MM.1S (cell line): Measurements from ENCODE around the gene SHC1.

ENCODE experiments used
- DNase-seq: peaks from one replicate; pipeline ENCODE4 v3.0.0-alpha.2; 2015
- H2AFZ ChIP-seq: fragments of 300-600 bp; sonication (generic); 2 replicates; pipeline ENCODE4 v1.6.0; 2016; ENCODE audit warnings: antibody characterized with exemption, low read length
- H3F3A ChIP-seq: fragments of 300-600 bp; sonication (generic); 2 replicates; pipeline ENCODE4 v1.6.1; 2016; ENCODE audit warnings: mild to moderate bottlenecking, antibody characterized with exemption, low read length, moderate library complexity, mixed read lengths; ENCODE audit not compliant: insufficient read depth
- H3K27ac ChIP-seq: fragments of 300-600 bp; sonication (generic); 2 replicates; pipeline ENCODE4 v1.5.1; 2016; ENCODE audit warnings: mild to moderate bottlenecking, low read length
- H3K27me3 ChIP-seq: fragments of 300-600 bp; sonication (generic); replicated peaks from 2 replicates; pipeline ENCODE4 v1.6.0; 2016; ENCODE audit warnings: low read length; ENCODE audit not compliant: insufficient read depth
- H3K36me3 ChIP-seq: fragments of 300-600 bp; sonication (generic); replicated peaks from 2 replicates; pipeline ENCODE4 v1.6.1; 2016; ENCODE audit warnings: mild to moderate bottlenecking, low read length, mixed read lengths; ENCODE audit not compliant: insufficient read depth
- H3K4me1 ChIP-seq: fragments of 300-600 bp; sonication (generic); 2 replicates; pipeline ENCODE4 v1.6.1; 2016; ENCODE audit warnings: low read length, mixed read lengths
- H3K4me2 ChIP-seq: fragments of 300-600 bp; sonication (generic); 2 replicates; pipeline ENCODE4 v1.6.0; 2016; ENCODE audit warnings: low read depth, low read length
- H3K4me3 ChIP-seq: fragments of 300-600 bp; sonication (generic); 2 replicates; pipeline ENCODE4 v1.5.1; 2016; ENCODE audit warnings: low read length, mixed read lengths
- H3K79me2 ChIP-seq: fragments of 300-600 bp; sonication (generic); 2 replicates; pipeline ENCODE4 v1.6.1; 2016; ENCODE audit warnings: mixed run types, low read length, mixed read lengths
- H3K9ac ChIP-seq: fragments of 300-600 bp; sonication (generic); 2 replicates; pipeline ENCODE4 v1.6.1; 2016; ENCODE audit warnings: low read length, mixed read lengths
- H3K9me2 ChIP-seq: fragments of 300-600 bp; sonication (generic); replicated peaks from 2 replicates; pipeline ENCODE4 v1.6.1; 2016; ENCODE audit warnings: mild to moderate bottlenecking, low read length, mixed read lengths; ENCODE audit not compliant: insufficient read depth
- H3K9me3 ChIP-seq: fragments of 300-600 bp; sonication (generic); replicated peaks from 2 replicates; pipeline ENCODE4 v1.6.1; 2016; ENCODE audit warnings: mild to moderate bottlenecking, low read length, mixed read lengths; ENCODE audit not compliant: insufficient read depth
- H4K20me1 ChIP-seq: fragments of 300-600 bp; sonication (generic); 2 replicates; pipeline ENCODE4 v1.6.1; 2016; ENCODE audit warnings: mild to moderate bottlenecking, low read length, moderate library complexity, mixed read lengths; ENCODE audit not compliant: insufficient read depth
- EZH2 ChIP-seq: fragments of 300-600 bp; sonication (generic); optimal IDR thresholded peaks from 2 replicates; pipeline ENCODE3; 2017; ENCODE audit warnings: low read depth, mild to moderate bottlenecking, antibody characterized with exemption, low read length, mixed read lengths
- EZH2phosphoT487 ChIP-seq: fragments of 300-600 bp; sonication (generic); IDR thresholded peaks from 2 replicates; pipeline ENCODE4 v1.6.1; 2018; ENCODE audit warnings: antibody characterized with exemption, low read length
- TF ChIP-seq, protein P1 (sequence below): fragments of 300-600 bp; sonication (generic); IDR thresholded peaks from 2 replicates; pipeline ENCODE4 v1.5.1; 2016; ENCODE audit warnings: antibody characterized with exemption, low read length, mixed read lengths

SHC1 gene

DNA sequence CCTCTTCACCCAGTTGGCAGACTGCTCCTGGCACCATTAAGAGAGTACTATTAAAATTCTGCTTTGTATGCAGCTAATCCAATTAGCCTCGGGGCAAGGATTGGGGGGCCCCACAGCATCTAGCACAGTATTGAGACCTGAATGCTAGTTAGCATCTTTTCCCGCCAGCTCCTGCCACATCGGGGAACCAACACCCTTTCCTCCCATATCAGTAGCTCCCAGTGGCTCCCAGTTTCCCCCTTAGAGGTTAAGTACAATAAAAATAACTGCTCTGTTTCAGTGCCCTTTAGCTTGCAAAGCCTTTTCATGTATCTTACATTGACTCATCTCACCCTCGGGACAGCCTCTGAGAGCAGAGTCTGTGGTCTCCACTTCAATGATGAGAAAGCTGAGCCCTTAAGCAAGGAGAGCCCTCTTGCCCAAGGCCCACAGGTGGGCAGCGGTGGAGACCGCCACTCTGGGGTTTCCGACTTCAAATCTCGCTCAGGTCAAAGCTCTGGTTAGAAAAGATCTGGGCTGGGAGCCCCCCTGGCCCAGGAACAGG, 29.8 kb downstream of the SHC1 start:
- Histone ChIP-seq H3K4me3 (no peak overlapping the region), H3K4me2 (no peak overlapping the region), H3K27me3 (no peaks in the 10 kb centered on the region), H3K79me2 (peaks cover 44% of the 10 kb centered on the region), H3K27ac (peak overlapping the region; percentile 91), H3K9me2 (no peaks in the 10 kb centered on the region), H2AFZ (no peak overlapping the region), H3F3A (peaks cover 84% of the 10 kb centered on the region), H4K20me1 (no peaks in the 10 kb centered on the region), H3K36me3 (no peaks in the 10 kb centered on the region), H3K9ac (no peak overlapping the region), H3K4me1 (peaks cover 76% of the 10 kb centered on the region), H3K9me3 (no peaks in the 10 kb centered on the region)
- no peak for DNase-seq
- no peak for TF ChIP-seq EZH2

DNA sequence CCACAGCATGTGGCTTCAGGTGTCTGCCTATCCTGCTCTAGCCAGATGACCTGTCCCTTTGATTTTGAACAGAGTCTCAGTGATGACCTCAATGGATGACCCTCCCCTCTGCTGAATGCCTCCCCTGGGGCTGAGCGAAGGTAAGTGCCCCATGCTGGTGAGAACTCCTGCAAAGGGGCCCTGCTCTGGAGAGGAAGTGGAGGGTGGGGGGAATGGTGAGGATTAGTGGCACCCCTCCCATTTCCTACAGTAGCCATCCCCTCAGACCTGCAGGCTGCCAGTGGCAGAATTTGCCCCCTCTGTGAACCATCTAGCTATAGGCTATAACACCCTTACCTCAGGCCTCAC, 30.4 kb downstream of the SHC1 start:
- H4K20me1 ChIP-seq, result no peaks in the 10 kb centered on the region
- H3K27ac ChIP-seq, result peak overlapping the region; percentile 91; the same call in 1 of the 2 replicates
- H3K4me2 ChIP-seq, result no peak overlapping the region
- H3F3A ChIP-seq, result peaks cover 78% of the 10 kb centered on the region
- no peaks in the 10 kb centered on the region for H3K27me3 ChIP-seq
- peaks cover 44% of the 10 kb centered on the region for H3K79me2 ChIP-seq
- H3K9ac ChIP-seq, result no peak overlapping the region
- H3K4me1 ChIP-seq, result peaks cover 76% of the 10 kb centered on the region
- H3K4me3 ChIP-seq, result no peak overlapping the region
- DNase-seq, result no peak
- no peaks in the 10 kb centered on the region for H3K36me3 ChIP-seq
- no peak for TF ChIP-seq EZH2phosphoT487
- no peak for TF ChIP-seq EZH2
- H2AFZ ChIP-seq, result no peak overlapping the region
- H3K9me3 ChIP-seq, result no peaks in the 10 kb centered on the region
- H3K9me2 ChIP-seq, result no peaks in the 10 kb centered on the region

DNA sequence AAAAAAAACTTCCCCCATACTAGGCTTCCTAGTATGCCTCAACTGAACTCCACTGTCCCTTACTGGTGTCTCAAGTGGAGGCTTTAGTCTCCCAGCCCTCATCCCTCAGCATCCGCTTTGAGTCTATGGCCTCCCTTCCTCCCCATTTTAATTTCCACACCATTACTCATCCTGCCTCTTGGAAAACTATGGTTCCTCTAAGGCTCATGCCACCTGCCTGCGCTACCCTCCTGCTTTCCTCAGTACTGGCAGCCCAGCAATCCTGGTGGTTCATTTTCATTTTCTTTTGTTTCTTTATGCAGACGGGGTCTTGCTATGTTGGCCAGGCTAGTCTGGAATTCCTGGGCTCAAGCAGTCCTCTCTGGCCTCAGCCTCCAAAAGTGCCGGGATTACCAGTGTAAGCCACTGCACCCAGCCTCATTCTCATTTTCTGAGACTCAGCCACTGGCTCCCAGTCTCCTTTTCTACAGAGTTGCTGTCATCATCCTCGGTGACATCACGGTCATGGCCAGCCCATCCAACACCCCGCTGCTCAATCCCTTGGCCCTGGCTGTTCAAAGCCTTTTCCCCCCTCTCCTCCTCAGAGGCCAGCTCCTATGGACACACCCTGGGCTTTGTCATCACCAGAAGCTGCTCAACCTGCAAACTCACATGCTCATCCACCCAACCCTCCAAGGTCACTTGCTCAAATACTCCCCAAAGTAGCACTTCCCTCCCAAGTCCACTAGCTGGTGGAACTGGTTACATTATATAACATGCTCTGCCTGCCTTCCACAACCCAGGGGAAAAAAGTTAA, 31.7 kb downstream of the SHC1 start:
- H3K4me1 ChIP-seq, result peaks cover 62% of the 10 kb centered on the region
- peak overlapping the region; percentile 91 for H3K27ac ChIP-seq
- peaks cover 65% of the 10 kb centered on the region for H3F3A ChIP-seq
- DNase-seq, result no peak
- TF ChIP-seq EZH2phosphoT487 (no peak), EZH2 (no peak)
- TF ChIP-seq, protein P1, sequence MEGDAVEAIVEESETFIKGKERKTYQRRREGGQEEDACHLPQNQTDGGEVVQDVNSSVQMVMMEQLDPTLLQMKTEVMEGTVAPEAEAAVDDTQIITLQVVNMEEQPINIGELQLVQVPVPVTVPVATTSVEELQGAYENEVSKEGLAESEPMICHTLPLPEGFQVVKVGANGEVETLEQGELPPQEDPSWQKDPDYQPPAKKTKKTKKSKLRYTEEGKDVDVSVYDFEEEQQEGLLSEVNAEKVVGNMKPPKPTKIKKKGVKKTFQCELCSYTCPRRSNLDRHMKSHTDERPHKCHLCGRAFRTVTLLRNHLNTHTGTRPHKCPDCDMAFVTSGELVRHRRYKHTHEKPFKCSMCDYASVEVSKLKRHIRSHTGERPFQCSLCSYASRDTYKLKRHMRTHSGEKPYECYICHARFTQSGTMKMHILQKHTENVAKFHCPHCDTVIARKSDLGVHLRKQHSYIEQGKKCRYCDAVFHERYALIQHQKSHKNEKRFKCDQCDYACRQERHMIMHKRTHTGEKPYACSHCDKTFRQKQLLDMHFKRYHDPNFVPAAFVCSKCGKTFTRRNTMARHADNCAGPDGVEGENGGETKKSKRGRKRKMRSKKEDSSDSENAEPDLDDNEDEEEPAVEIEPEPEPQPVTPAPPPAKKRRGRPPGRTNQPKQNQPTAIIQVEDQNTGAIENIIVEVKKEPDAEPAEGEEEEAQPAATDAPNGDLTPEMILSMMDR, result no peak
- H3K9me2 ChIP-seq, result no peaks in the 10 kb centered on the region
- H3K36me3 ChIP-seq, result no peaks in the 10 kb centered on the region
- H4K20me1 ChIP-seq, result no peaks in the 10 kb centered on the region
- H3K27me3 ChIP-seq, result no peaks in the 10 kb centered on the region
- H3K9me3 ChIP-seq, result no peaks in the 10 kb centered on the region
- no peak overlapping the region for H2AFZ ChIP-seq
- H3K9ac ChIP-seq, result peak overlapping the region; percentile 94; the same call in 1 of the 2 replicates
- H3K79me2 ChIP-seq, result peaks cover 48% of the 10 kb centered on the region
- peak overlapping the region; percentile 92; the same call in 1 of the 2 replicates for H3K4me2 ChIP-seq
- peak overlapping the region; percentile 68; the same call in 1 of the 2 replicates for H3K4me3 ChIP-seq

DNA sequence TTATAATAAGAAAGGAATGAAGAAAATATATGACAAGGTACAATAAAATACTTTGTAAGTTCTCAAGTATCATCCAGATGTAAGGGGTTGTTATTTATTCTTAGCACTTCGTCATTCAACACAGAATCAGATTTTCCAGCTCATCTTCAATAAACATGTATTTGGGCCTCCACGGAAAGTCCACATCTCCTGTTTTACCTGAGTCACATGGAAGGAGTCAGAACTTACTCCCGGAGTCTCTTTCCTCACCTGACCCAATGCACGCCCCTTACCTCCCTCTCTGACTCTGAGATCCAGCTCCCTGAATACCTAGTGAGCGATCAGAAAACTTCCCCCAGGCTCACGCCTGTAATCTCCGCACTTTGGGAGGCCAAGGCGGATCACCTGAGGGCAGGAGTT, 32.6 kb downstream of the SHC1 start:
- Histone ChIP-seq H3K4me1 (peaks cover 56% of the 10 kb centered on the region), H2AFZ (no peak overlapping the region), H3K79me2 (peaks cover 44% of the 10 kb centered on the region), H3K36me3 (no peaks in the 10 kb centered on the region), H3K9me2 (no peaks in the 10 kb centered on the region), H3K27ac (peak overlapping the region; percentile 91), H3K27me3 (no peaks in the 10 kb centered on the region), H3F3A (peaks cover 57% of the 10 kb centered on the region), H3K4me2 (peak overlapping the region; percentile 92), H3K9me3 (no peaks in the 10 kb centered on the region), H3K9ac (peak overlapping the region; percentile 94), H4K20me1 (no peaks in the 10 kb centered on the region), H3K4me3 (peak overlapping the region; percentile 68)
- TF ChIP-seq EZH2 (no peak), EZH2phosphoT487 (no peak)
- TF ChIP-seq, protein P1, result no peak
- no peak for DNase-seq
